Activated T-helper 1 cell treated with anti-CD3 and anti-CD28 coated beads, Interleukin-12 subunit alpha, Interleukin-12 subunit beta, Interleukin-2, Interleukin-4 antibody, amounts not matched to agents 30 ng/mL and 10 ng/mL and 1 ng/mL, durations not matched to agents 14 hours and 24 hours and 36 hours (primary cell): ENCODE data around the gene ATRX. TPM values are rescaled to one million over a fixed set of nuclear protein-coding genes. Genes with fewer than 3 reads are reported as not detected.
"Not testable (repeated sequence)": the region's sequence is repeated elsewhere in the genome, so short reads cannot be mapped to it uniquely, and the experiment has no call there.

Experiments used
- DNase-seq: peaks from one replicate; pipeline ENCODE4 v3.0.0; 2021; ENCODE audit warnings: low spot score
- H3K27ac Mint-ChIP-seq: one replicate; pipeline ENCODE4 v1.8.0; 2021; ENCODE audit warnings: mild to moderate bottlenecking, mixed read lengths
- H3K27me3 Mint-ChIP-seq: one replicate; pipeline ENCODE4 v1.8.0; 2022; ENCODE audit warnings: mild to moderate bottlenecking, moderate library complexity, mixed read lengths; ENCODE audit not compliant: insufficient read depth
- H3K36me3 Mint-ChIP-seq: one replicate; pipeline ENCODE4 v1.8.0; 2021; ENCODE audit warnings: low read depth, mixed read lengths
- H3K4me1 Mint-ChIP-seq: one replicate; pipeline ENCODE4 v1.8.0; 2021; ENCODE audit warnings: low read depth, mixed read lengths
- H3K4me3 Mint-ChIP-seq: one replicate; pipeline ENCODE4 v1.8.0; 2021; ENCODE audit warnings: mild to moderate bottlenecking, moderate library complexity, mixed read lengths
- H3K9me3 Mint-ChIP-seq: one replicate; pipeline ENCODE4 v1.8.0; 2021; ENCODE audit warnings: mixed read lengths
- intact Hi-C: fragments of 100-400 bp; cut with micrococcal nuclease; formaldehyde crosslinking; loops from one replicate; pipeline ENCODE4 v1.15.1; 2024
- total RNA-seq: library from RNA; stranded (reverse); gene quantifications from 2 replicates; pipeline ENCODE4 v1.2.3, GENCODE V29; 2022

The ATRX gene
- total RNA-seq, 1 donor from 2014 or later, result 63.9 TPM

DNA sequence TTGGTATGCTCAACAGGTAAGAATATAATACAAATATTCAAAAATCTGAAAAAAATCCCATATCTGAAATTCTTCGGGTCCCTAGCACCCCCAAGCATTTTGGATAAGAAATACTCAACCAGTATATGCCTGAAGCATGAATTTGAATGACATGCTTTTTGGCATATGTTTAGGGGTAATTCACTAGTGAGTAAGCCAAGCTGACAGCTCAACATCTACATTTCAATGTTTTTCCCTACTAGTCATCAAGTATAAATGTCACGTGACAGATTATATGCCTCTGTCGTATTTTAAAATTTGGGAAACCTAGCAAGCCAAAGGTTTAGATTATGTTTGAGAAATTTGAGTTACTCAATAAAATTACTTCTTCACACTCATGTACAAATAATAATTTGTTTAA is 213.7 kb downstream of the ATRX start:
- Mint-ChIP-seq H3K27ac (no peak overlapping the region), H3K9me3 (no peaks in the 10 kb centered on the region), H3K36me3 (peaks cover 18% of the 10 kb centered on the region), H3K4me3 (no peak overlapping the region), H3K27me3 (no peaks in the 10 kb centered on the region), H3K4me1 (no peaks in the 10 kb centered on the region)
- intact Hi-C loops, result no loop called here
- no peak for DNase-seq

DNA sequence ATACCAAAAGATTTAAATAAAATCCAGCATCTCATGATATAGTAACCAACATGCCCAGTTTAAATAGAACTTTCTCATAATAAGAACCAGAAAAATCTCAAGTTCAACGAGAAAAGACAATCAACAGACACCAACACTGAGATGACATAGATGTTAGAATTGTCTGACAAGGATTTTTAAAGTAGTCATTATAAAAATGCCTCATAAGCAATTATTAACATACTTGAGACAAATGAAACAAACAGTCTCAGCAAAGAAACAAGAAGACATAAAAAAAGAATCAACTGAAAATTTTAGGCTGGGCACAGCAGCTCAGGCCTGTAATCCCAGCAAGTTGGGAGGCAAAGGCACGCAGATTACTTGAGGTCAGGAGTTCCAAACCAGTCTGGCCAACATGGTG is 220.7 kb downstream of the ATRX start:
- Mint-ChIP-seq H3K36me3 (peaks cover 21% of the 10 kb centered on the region), H3K27ac (no peak overlapping the region)
- intact Hi-C loops, result no loop called here

DNA sequence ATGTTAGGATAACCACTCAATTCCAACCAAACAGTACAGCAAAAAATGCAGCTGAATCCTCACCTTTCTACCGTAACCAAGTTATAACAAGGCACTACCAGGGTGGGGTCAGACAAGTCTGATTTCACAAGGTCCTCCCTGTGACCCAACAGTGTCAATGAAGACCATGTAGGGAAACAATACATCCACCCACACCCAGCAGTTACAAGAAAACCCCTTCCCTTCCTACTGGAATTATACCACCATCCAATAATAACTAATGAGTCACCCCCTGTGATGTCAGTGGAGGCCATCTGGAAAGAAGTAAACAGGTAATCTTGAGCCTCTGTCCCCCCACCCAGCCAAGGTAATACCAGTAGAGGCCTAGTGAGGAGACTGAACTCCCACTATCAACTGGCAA is 221.2 kb downstream of the ATRX start:
- DNase-seq, result no peak
- no peaks in the 10 kb centered on the region for H3K27me3 Mint-ChIP-seq
- peaks cover 6% of the 10 kb centered on the region for H3K9me3 Mint-ChIP-seq
- peaks cover 21% of the 10 kb centered on the region for H3K36me3 Mint-ChIP-seq
- intact Hi-C loops, result no loop called here
- no peak overlapping the region for H3K4me3 Mint-ChIP-seq
- no peaks in the 10 kb centered on the region for H3K4me1 Mint-ChIP-seq
- no peak overlapping the region for H3K27ac Mint-ChIP-seq

More for the DNA sequence above, 220.7 kb downstream of the ATRX start:
- H3K9me3 Mint-ChIP-seq, result peaks cover 6% of the 10 kb centered on the region
- no peak overlapping the region for H3K4me3 Mint-ChIP-seq
- no peaks in the 10 kb centered on the region for H3K27me3 Mint-ChIP-seq
- no peaks in the 10 kb centered on the region for H3K4me1 Mint-ChIP-seq
- DNase-seq, result no peak

DNA sequence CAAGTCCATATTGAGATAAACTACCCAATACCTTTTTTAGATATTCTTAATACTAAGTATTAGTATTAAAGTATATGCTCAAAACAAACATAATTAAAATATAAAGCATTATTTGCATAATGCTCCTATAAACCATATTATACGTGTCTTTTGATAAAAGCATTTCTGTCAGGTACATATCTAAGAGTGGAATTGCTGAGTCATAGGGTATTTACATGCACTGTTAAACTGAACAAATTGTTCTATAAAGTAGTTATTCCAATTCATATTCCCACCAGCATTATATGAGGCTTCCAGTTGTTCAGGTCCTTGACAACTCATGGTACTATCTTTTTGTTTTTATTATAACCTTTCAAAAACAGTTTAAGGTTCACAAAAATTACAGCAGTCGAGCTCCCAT is 224.6 kb downstream of the ATRX start:
- no peak overlapping the region for H3K4me3 Mint-ChIP-seq
- H3K4me1 Mint-ChIP-seq, result no peaks in the 10 kb centered on the region

DNA sequence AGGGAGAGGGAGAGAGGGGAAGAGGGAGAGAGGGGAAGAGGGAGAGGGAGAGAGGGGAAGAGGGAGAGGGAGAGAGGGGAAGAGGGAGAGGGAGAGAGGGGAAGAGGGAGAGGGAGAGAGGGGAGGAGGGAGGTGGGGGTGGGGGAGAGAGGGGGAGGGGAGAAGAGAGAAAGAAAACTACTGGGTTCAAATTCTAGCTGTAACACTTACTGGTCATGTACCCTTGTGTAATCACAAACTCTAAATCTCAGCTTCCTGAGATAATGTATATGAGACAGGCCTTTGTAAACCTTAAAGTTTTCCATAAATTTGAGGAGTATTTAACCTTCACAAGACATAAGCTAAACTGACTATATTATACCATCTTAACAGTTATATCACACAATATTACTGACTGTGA is 229.7 kb downstream of the ATRX start:
- Mint-ChIP-seq H3K36me3 (peaks cover 11% of the 10 kb centered on the region), H3K4me3 (no peak overlapping the region), H3K4me1 (no peaks in the 10 kb centered on the region), H3K27me3 (no peaks in the 10 kb centered on the region), H3K9me3 (peaks cover 12% of the 10 kb centered on the region), H3K27ac (no peak overlapping the region)
- no peak for DNase-seq
- intact Hi-C loops, result no loop called here

More for the DNA sequence above, 224.6 kb downstream of the ATRX start:
- no peak overlapping the region for H3K27ac Mint-ChIP-seq
- H3K9me3 Mint-ChIP-seq, result peaks cover 6% of the 10 kb centered on the region
- DNase-seq, result no peak
- H3K36me3 Mint-ChIP-seq, result peaks cover 10% of the 10 kb centered on the region
- no peaks in the 10 kb centered on the region for H3K27me3 Mint-ChIP-seq
- intact Hi-C loops, result no loop called here

DNA sequence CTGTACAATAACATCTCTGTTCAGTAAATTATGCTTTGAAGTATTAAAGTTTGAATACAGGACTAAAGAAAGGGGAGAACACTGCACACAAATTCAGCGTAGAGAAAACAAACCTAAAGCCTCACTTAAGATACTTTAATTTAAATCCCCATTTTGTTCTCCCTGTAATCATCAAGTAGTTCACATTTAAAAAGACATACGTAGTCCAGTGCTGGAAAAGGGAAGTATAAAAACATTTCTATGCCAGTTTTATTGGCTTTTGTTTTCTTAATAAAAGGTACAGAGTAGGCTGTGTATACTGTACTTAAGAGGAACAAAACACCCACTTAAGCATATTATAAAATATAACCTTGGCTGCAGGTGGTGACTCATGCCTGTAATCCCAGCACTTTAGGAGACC is 237.3 kb downstream of the ATRX start:
- DNase-seq, result no peak
- Mint-ChIP-seq H3K27me3 (no peaks in the 10 kb centered on the region), H3K4me1 (no peaks in the 10 kb centered on the region), H3K27ac (no peak overlapping the region), H3K9me3 (peaks cover 16% of the 10 kb centered on the region), H3K4me3 (no peak overlapping the region), H3K36me3 (peaks cover 15% of the 10 kb centered on the region)
- intact Hi-C loops, result no loop called here

DNA sequence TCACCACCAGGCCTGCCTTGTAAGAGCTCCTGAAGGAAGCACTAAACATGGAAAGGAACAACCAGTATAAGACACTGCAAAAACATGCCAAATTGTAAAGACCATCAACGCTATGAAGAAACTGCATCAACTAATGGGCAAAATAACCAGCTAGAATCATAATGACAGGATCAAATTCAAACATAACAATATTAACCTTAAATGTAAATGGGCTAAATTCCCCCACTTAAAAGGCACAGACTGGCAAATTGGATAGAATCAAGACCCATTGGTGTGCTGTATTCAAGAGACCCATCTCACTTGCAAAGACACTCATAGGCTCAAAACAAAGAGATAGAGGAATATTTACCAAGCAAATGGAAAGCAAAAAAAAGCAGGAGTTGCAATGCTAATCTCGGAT is 246.2 kb downstream of the ATRX start:
- DNase-seq, H3K4me3 Mint-ChIP-seq, intact Hi-C loops, H3K27ac Mint-ChIP-seq, H3K27me3 Mint-ChIP-seq, H3K4me1 Mint-ChIP-seq: not testable (repeated sequence)
- Mint-ChIP-seq H3K9me3 (peaks cover 21% of the 10 kb centered on the region), H3K36me3 (peaks cover 25% of the 10 kb centered on the region)

DNA sequence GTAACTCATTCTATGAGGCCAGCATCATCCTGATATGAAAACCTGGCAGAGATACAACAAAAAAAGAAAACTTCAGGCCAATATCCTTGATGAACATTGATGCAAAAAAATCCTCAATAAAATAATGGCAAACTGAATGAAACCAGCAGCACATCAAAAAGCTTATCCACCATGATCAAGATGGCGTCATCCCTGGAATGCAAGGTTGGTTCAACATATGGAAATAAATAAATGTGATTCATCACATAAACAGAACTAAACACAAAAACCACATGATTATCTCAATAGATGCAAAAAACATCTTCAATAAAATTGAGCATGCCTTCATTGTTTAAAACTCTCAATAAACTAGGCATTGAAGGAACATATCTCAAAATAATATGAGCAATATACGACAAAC is 254.8 kb downstream of the ATRX start:
- H3K27ac Mint-ChIP-seq, H3K4me3 Mint-ChIP-seq, H3K27me3 Mint-ChIP-seq, intact Hi-C loops, H3K4me1 Mint-ChIP-seq, DNase-seq: not testable (repeated sequence)
- H3K36me3 Mint-ChIP-seq, result peaks cover 26% of the 10 kb centered on the region
- H3K9me3 Mint-ChIP-seq, result peaks cover 19% of the 10 kb centered on the region

DNA sequence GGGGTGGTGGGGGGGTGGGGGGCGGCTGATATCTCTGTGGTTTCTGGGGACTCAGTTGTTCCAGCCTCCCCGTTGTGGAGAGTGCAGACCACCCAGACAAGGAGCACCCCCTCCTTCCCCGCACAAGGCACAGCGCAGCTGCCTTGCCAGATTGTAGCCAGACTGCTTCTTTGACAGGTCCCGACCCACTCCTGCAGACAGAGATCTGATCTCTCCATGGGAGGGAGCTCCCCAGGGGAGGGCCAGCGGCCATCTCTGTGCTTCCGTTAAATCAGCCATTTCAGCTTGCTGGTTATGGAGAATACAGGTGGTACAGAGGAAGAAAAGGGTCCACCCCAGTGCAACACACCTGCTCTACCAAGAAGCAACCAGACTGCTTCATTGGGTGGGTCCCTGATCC is 258.0 kb downstream of the ATRX start:
- intact Hi-C loops, result no loop called here
- Mint-ChIP-seq H3K27me3 (no peaks in the 10 kb centered on the region), H3K4me3 (no peak overlapping the region), H3K4me1 (peaks cover 3% of the 10 kb centered on the region), H3K9me3 (peaks cover 19% of the 10 kb centered on the region), H3K36me3 (peaks cover 26% of the 10 kb centered on the region), H3K27ac (no peak overlapping the region)
- no peak for DNase-seq

DNA sequence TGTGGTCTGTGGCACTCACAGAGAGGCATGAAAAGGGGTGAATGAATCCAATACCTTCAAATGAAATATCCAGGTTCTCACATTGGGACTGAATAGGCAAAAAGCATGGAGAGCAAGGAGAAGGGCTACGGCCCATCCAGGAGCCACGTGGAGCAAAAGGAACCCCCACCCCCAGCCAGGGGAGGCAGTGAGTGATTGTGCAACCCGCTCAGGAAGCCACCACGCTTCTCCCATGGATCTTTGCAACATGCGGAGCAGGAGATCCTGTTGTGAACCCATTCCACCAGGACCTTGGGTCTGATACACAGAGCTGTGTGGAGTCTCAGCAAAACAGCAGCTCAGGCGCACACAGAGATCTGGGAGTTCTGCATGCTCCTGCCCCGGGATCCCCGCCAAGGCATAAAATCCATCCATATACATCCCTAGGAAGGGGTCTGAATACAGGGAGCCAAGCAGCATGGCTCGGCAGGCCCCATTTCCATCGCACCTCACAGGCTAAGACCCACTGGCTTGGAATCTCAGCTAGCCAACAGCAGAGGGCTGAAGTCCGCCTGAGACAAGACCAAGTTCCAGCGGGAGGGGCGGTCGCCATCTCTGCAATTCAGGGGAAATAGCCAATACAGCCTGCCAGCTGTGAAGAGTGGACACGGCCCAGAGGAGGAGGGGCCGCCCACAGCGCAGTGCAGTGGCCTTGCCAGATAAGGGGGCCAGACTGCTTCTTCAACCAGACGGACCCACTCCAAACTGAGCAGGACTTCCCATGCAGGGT is 258.6 kb downstream of the ATRX start:
- H3K4me1 Mint-ChIP-seq, result peaks cover 5% of the 10 kb centered on the region
- no peak overlapping the region for H3K27ac Mint-ChIP-seq
- intact Hi-C loops, result no loop called here
- peaks cover 29% of the 10 kb centered on the region for H3K36me3 Mint-ChIP-seq
- no peak for DNase-seq
- no peaks in the 10 kb centered on the region for H3K27me3 Mint-ChIP-seq
- H3K9me3 Mint-ChIP-seq, result peaks cover 19% of the 10 kb centered on the region
- H3K4me3 Mint-ChIP-seq, result peak overlapping the region; percentile 11

DNA sequence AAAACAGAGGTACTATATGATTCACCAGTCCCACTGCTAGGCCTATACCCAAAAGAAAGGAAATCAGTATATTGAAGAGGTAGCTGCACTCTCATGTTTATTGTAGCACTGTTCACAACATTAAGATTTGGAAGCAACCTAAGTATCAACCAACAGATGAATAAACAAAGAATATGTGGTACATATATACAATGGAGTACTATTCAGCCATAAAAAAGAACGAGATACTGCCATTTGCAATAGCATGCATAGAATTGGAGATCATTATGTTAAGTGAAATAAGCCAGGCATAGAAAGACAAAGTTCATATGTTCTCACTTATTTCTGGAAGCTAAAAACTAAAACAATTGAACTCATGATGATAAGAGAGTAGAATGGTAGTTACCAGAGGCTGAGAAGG is 266.3 kb downstream of the ATRX start:
- H3K27ac Mint-ChIP-seq, result no peak overlapping the region
- DNase-seq, result no peak
- H3K9me3 Mint-ChIP-seq, result peaks cover 8% of the 10 kb centered on the region
- intact Hi-C loops, result no loop called here
- H3K27me3 Mint-ChIP-seq, result no peaks in the 10 kb centered on the region
- H3K4me3 Mint-ChIP-seq, result no peak overlapping the region
- peaks cover 41% of the 10 kb centered on the region for H3K36me3 Mint-ChIP-seq
- H3K4me1 Mint-ChIP-seq, result peaks cover 5% of the 10 kb centered on the region

DNA sequence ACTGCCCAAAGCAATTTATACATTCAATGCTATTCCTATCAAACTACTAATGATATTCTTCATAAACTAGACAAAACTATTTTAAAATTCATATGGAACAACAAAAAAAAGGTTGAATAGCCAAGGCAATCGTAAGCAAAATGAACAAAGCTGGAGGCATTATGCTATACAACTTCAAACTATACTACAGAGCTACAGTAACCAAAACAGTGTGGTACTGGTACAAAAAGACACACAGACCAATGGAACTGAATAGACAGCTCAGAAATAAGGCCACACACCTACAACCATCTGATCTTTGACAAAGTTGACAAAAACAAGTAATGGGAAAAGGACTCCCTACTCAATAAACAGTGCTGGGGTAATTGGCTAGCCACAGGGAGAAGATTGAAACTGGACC is 271.8 kb downstream of the ATRX start:
- Mint-ChIP-seq H3K27me3 (no peaks in the 10 kb centered on the region), H3K27ac (no peak overlapping the region), H3K9me3 (peaks cover 10% of the 10 kb centered on the region), H3K4me3 (no peak overlapping the region), H3K36me3 (peaks cover 48% of the 10 kb centered on the region), H3K4me1 (no peaks in the 10 kb centered on the region)
- intact Hi-C loops, result no loop called here
- no peak for DNase-seq

DNA sequence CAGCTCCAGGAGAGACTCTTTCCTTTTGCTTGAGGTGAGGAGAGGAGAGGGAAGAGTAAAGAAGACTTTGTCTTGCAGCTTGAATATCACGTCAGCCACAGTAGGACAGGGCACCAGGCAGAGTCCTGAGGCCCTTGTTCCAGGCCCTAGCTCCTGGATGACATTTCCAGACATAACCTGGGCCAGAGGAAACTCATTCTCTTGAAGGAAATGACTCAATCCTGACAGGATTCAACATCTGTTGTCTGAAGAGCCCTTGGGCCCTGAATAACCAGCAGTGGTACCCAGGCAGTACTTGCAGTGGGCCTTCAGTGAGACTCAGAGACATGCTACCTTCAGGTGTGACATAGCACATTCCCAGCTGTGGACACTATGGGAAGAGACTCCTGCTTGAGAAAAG is 276.0 kb downstream of the ATRX start:
- intact Hi-C loops, result no loop called here
- H3K9me3 Mint-ChIP-seq, result peaks cover 10% of the 10 kb centered on the region
- H3K4me3 Mint-ChIP-seq, result no peak overlapping the region
- peaks cover 36% of the 10 kb centered on the region for H3K36me3 Mint-ChIP-seq
- H3K27ac Mint-ChIP-seq, result no peak overlapping the region
- no peaks in the 10 kb centered on the region for H3K27me3 Mint-ChIP-seq
- DNase-seq, result no peak
- peaks cover 7% of the 10 kb centered on the region for H3K4me1 Mint-ChIP-seq

DNA sequence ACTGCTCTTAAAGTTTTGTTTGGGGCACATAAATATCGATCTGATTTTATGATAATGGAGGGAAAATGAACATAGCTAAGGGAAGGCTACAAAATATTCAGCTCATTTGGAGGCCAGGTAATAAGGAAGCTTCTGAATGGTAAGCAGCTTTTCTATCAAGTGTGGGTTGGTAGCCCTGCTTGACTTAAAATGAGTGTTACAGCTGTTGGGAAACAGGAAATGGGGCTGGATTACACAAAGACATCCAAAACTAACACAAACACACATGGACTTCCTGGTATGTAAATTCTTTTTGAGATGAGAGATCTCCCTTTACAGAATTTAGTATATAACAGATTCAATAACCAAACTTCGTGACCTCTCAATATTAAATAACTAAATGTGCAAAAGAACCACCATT is 280.8 kb downstream of the ATRX start:
- no peak overlapping the region for H3K27ac Mint-ChIP-seq
- intact Hi-C loops, result no loop called here

More for the DNA sequence above, 280.8 kb downstream of the ATRX start:
- Mint-ChIP-seq H3K4me3 (no peak overlapping the region), H3K9me3 (no peaks in the 10 kb centered on the region), H3K36me3 (peaks cover 11% of the 10 kb centered on the region), H3K27me3 (no peaks in the 10 kb centered on the region), H3K4me1 (peaks cover 8% of the 10 kb centered on the region)
- DNase-seq, result no peak
